HEK293T (cell line): ENCODE measurements around the gene FNBP1L.

Experiments
- CTCF ChIA-PET: fragments of 350-600 bp; formaldehyde crosslinking; extraction: SDS; loops from one replicate; lab custom pipeline; 2021; ENCODE audit warnings: antibody characterized with exemption, inconsistent platforms; lab: Yijun Ruan, JAX
- POLR2A ChIA-PET: fragments of 350-600 bp; formaldehyde crosslinking; extraction: SDS; loops from one replicate; lab custom pipeline; 2020; ENCODE audit warnings: antibody characterized with exemption, inconsistent platforms; lab: Yijun Ruan, JAX
- DNase-seq: peaks from one replicate; pipeline ENCODE4 v3.0.0; 2012; ENCODE audit warnings: mixed read lengths; ENCODE audit errors: extremely low spot score
- ARNT ChIP-seq: fragments of 450-650 bp; IDR thresholded peaks from 2 replicates; pipeline ENCODE4 v1.6.1; 2017; ENCODE audit warnings: mild to moderate bottlenecking
- BHLHE40 ChIP-seq: fragments of 450-650 bp; IDR thresholded peaks from 2 replicates; pipeline ENCODE4 v1.6.1; 2016; ENCODE audit warnings: mild to moderate bottlenecking, moderate library complexity, borderline replicate concordance
- CTBP1 ChIP-seq: fragments of 450-650 bp; IDR thresholded peaks from 2 replicates; pipeline ENCODE4 v1.6.1; 2016; ENCODE audit warnings: borderline replicate concordance
- ELF4 ChIP-seq: fragments of 450-650 bp; IDR thresholded peaks from 2 replicates; pipeline ENCODE4 v1.6.1; 2017; ENCODE audit warnings: antibody characterized with exemption
- FOXA1 ChIP-seq: fragments of 450-650 bp; IDR thresholded peaks from 2 replicates; pipeline ENCODE4 v1.6.1; 2016; ENCODE audit warnings: mild to moderate bottlenecking
- FOXK2 ChIP-seq: fragments of 450-650 bp; IDR thresholded peaks from 2 replicates; pipeline ENCODE4 v1.6.1; 2016; ENCODE audit warnings: mild to moderate bottlenecking
- FOXM1 ChIP-seq: fragments of 450-650 bp; IDR thresholded peaks from 2 replicates; pipeline ENCODE4 v1.6.1; 2017; ENCODE audit warnings: mild to moderate bottlenecking, borderline replicate concordance
- HDGF ChIP-seq: fragments of 450-650 bp; IDR thresholded peaks from 2 replicates; pipeline ENCODE4 v1.6.1; 2017; ENCODE audit warnings: antibody characterized with exemption, borderline replicate concordance
- L3MBTL2 ChIP-seq: fragments of 450-650 bp; conservative IDR thresholded peaks from 2 replicates; pipeline ENCODE4 v1.6.1; 2016; ENCODE audit warnings: mild to moderate bottlenecking
- LEF1 ChIP-seq: fragments of 450-650 bp; IDR thresholded peaks from 2 replicates; pipeline ENCODE4 v1.6.1; 2017; ENCODE audit warnings: mild to moderate bottlenecking, borderline replicate concordance
- NFRKB ChIP-seq: fragments of 450-650 bp; IDR thresholded peaks from 2 replicates; pipeline ENCODE4 v1.6.1; 2016; ENCODE audit warnings: mild to moderate bottlenecking, moderate library complexity
- SP1 ChIP-seq: fragments of 450-650 bp; IDR thresholded peaks from 2 replicates; pipeline ENCODE4 v1.6.1; 2017
- SUZ12 ChIP-seq: fragments of 450-650 bp; IDR thresholded peaks from 2 replicates; pipeline ENCODE4 v1.6.1; 2016; ENCODE audit warnings: mild to moderate bottlenecking
- TARDBP ChIP-seq: fragments of 450-650 bp; IDR thresholded peaks from 2 replicates; pipeline ENCODE4 v1.6.1; 2016
- ZNF384 ChIP-seq: fragments of 450-650 bp; IDR thresholded peaks from 2 replicates; pipeline ENCODE4 v1.6.1; 2016
- TF ChIP-seq, protein P1 (sequence below): fragments of 450-650 bp; IDR thresholded peaks from 2 replicates; pipeline ENCODE4 v1.6.1; 2016

Gene FNBP1L

DNA sequence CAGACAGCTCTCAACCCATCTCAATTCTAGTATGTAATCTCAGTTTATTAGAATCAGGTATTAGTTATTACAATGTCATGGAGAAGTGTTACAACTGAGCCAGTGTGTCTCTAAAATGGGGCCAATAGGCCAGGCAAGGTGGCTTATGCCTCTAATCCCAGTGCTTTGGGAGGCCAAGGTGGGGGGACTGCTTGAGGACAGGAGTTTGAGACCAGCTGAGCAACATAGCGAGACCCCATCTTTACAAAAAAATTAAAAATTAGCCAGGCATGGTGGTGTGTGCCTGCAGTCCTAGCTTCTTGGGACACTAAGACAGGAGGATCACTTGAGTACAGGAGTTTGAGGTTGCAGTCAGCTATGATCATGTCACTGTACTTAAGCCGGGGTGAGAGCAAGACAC is 128.8 kb downstream of the FNBP1L start:
- POLR2A ChIA-PET = no interaction called here
- TF ChIP-seq TARDBP (no peak), HDGF (no peak), CTBP1 (no peak), NFRKB (no peak), ELF4 (no peak), SUZ12 (no peak), SP1 (no peak)
- CTCF ChIA-PET = no interaction called here
- DNase-seq = no peak

DNA sequence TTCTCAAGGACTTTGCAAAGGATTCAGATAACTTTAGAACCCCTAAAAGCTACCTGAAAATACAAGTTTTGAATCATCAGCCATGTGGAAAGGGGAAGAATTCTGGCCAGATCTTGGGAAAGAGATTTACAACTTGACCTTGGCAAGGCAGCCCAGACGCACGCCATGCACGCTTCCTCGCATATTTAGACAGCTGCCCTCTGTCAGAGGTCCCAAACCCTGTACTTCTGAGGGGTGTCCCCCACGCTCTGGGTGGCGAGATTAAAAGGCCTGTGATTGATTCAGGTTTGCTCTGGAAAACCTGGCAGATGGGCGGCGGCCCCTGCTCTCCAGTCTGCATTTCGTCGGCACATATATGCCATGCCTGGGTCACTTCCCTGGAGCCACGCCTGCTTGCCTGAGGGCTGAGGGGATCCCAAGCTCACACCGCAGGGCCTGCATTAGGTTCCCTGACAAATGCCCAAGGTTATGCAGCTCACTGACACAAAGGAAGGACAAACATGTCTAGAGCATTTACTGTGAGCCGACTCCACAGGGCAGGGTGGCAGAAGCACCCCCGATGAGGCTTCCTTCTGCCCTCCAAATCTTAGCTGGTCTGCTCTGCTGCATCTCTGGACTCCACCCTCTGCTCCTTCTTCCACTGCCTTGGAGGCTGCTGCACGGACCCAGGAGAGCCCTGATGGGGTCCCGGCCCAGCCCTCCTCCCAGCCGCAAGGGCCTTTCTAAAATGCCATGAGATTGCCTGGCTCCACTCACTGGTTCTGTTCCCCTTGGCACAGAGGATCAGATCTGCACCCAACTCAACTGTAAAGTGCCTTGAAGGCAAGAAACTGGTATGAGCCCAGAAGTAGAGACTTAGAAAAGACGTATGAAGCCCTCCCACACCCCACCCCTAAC is 129.9 kb downstream of the FNBP1L start:
- POLR2A ChIA-PET = no interaction called here
- no peak for DNase-seq
- CTCF ChIA-PET = no interaction called here
- TF ChIP-seq FOXK2 (no peak), NFRKB (no peak), HDGF (no peak), ELF4 (no peak), SP1 (no peak), ARNT (no peak), FOXM1 (no peak), TARDBP (no peak), LEF1 (no peak), SUZ12 (no peak), BHLHE40 (no peak)
- TF ChIP-seq, protein P1, sequence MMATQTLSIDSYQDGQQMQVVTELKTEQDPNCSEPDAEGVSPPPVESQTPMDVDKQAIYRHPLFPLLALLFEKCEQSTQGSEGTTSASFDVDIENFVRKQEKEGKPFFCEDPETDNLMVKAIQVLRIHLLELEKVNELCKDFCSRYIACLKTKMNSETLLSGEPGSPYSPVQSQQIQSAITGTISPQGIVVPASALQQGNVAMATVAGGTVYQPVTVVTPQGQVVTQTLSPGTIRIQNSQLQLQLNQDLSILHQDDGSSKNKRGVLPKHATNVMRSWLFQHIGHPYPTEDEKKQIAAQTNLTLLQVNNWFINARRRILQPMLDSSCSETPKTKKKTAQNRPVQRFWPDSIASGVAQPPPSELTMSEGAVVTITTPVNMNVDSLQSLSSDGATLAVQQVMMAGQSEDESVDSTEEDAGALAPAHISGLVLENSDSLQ = no peak

DNA sequence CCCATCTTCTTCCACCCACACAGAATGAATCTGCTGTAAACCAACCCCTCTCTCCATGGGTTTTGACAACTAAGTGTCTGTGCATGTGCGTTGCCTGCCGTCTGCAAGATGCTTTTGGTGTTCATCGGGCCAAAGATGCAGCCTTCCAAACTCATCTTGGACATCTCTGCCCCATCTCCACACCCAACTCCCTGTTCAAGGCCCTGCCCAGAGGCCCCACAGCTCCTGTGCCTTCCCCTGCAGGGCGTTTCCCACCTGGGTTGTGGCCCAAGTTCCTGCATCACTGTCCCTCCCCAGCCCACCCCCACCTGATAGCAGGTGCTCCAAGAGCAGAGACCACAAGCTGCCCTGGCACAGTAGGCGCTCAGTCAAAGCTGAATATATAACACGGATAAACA is 130.5 kb downstream of the FNBP1L start:
- TF ChIP-seq TARDBP (no peak), SP1 (no peak), ZNF384 (no peak), LEF1 (no peak), ARNT (no peak), BHLHE40 (no peak), FOXK2 (no peak), SUZ12 (no peak), FOXM1 (no peak), CTBP1 (no peak), HDGF (no peak), FOXA1 (no peak), ELF4 (no peak), NFRKB (no peak), L3MBTL2 (no peak)
- TF ChIP-seq, protein P1 = no peak
- ChIA-PET POLR2A (no interaction called here), CTCF (no interaction called here)
- no peak for DNase-seq

DNA sequence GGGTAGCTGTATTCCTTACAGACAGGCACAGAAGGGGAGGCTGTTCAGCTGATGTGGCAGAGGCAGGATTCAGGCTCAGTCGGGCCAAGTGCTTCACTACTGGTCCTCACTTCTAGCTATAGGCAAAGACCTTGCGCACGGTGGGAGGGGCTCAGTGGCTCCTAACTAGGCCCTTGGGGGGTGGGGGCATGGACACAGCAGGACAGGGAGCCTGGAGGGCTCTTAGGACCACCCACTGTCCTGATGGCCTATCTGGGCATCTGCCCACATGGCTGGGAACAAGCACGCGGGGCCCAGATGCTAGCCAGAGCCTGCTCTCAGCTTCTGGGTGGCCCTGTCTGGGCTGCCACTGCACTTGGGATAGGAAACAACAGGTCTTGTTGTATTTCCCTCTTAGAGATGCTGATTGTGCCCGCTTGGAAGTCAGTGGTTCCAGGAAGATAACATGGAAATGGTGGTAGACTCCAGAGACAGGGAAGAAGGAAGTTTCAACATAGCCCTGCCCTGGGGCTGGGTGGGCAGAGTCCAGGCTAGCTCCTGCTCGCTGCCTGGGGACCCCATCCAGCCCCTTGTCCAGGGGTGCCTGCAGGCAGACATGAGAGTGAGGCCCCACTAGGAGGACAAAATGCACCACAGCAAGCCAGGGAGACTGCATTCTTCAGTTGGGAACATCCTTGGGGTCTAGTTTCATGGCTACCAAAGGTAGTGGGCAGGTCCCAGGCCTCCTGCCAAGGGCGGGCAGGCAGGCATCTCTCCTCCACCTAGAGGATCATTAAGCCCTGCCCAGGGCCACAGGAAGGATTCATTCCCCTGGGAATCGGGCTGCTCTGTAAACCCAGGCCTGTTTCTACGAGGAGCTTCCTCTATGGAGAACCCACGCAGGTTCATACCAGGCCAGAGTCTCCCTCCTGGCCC is 131.2 kb downstream of the FNBP1L start:
- ChIA-PET CTCF (no interaction called here), POLR2A (no interaction called here)
- DNase-seq = no peak
- no peak for TF ChIP-seq ARNT

DNA sequence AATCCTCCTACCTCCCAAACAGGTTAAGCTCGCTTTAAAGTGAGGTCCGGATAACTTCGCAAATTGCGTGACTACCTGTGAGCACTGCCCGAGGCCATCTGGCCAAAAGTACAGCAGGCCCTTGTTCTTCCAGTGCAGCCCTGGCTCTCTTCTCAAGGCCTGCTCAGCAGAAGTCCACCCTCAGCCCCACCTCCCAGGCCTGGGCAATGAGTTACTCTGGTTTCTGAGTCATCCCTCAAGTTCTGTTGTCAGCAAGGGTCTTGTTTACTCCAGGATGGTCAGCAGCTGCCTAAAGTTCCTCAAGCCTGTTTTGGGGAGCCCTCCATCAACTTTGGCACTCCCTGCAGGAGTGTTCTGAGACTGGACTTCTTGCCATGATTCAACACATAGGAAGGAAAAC is 132.0 kb downstream of the FNBP1L start:
- DNase-seq = no peak
- CTCF ChIA-PET = no interaction called here
- TF ChIP-seq SP1 (no peak), ZNF384 (no peak), LEF1 (no peak)
- POLR2A ChIA-PET = no interaction called here

DNA sequence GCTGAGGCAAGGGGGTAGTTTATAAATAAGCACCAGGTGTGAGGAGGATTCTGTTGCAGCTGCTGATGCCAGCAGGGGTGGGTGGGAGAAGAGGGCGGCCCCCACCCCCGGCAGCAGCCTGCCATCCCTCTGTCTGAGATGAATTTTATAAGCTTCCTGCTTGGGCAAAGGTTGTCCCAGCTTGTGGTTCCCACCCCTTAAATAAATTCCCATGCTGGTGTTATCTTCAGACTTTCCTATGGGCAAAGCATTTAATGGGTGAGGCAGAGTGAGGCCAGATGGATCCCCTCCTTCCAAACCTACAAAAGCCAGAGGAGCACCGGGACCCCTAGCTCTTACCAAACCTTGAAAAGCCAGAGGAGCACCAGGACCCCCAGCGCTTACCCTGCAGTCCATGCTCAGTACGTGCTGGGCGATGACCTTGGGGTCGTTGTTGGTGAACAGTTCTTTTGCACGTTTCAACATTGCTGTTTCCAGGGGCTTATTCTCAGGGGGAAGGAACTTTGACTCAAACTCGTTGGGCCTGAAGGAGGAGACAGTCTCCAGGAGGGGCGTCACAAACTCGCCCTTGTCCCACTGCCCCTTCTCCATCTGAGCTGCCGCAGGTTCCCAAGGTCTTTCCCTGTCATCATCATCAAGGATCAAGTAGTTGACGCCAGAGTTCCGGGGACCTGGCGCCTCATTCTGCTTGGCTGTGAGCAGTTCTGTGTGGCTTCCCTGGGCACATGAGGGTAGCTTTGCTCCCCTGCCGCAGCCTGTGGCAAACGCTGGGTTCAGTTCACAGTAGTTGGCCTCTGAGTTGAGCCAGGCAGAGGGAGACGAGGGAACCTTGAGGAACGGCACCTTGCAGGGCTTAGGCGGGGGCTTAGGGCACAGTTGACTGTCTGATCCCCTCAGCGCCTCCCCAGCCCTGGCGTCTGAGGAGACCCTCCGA is 134.3 kb downstream of the FNBP1L start:
- POLR2A ChIA-PET = no interaction called here
- TF ChIP-seq NFRKB (no peak), FOXA1 (no peak), ELF4 (no peak), SUZ12 (no peak), FOXM1 (no peak)
- CTCF ChIA-PET = no interaction called here
- DNase-seq = no peak
